HepG2 (cell line): Measurements from ENCODE around the gene ADD2. TPM values are rescaled to one million over a fixed set of nuclear protein-coding genes. Genes with fewer than 3 reads are reported as not detected.

Experiments used
- ATAC-seq: fragments of 200-7000 bp; cut with Tn5 transposase; 3 replicates; pipeline ENCODE4 v1.9.1; 2020; ENCODE audit warnings: mild to moderate bottlenecking, moderate library complexity
- BruUV-seq: library from RNA; stranded (reverse); fragments of 400-500 nt; replicated peaks from 2 replicates; lab custom pipeline; 2021; lab: Mats Ljungman, UMichigan
- CTCF ChIA-PET: fragments of 300-600 bp; formaldehyde crosslinking; extraction: SDS; loops from one replicate; lab custom pipeline; 2021; ENCODE audit warnings: low total read pairs, inconsistent platforms, low intra/inter-chr PET ratio; lab: Yijun Ruan, JAX
- POLR2A ChIA-PET: fragments of 350-600 bp; sonication (Branson Sonifier 250); formaldehyde crosslinking; loops from one replicate; lab custom pipeline; 2020; ENCODE audit warnings: antibody characterized with exemption, inconsistent platforms; lab: Yijun Ruan, JAX
- DNase-seq: peaks from one replicate; pipeline ENCODE4 v3.0.0-alpha.2; 2015; ENCODE audit warnings: low spot score
- FAIRE-seq: peaks from 3 replicates; lab custom pipeline; 2011; peaks lifted over from hg19 to GRCh38; lab: Jason Lieb, UNC
- H2AFZ ChIP-seq: one replicate; pipeline ENCODE4 v1.6.1; 2011; ENCODE audit warnings: low read length, inconsistent platforms
- H3K27ac ChIP-seq: fragments of 300-600 bp; 3 replicates; pipeline ENCODE4 v1.8.0; 2011; ENCODE audit warnings: mixed run types, mild to moderate bottlenecking, mixed read lengths, low read length, inconsistent platforms; ENCODE audit not compliant: insufficient read depth; ENCODE audit errors: extremely low read length
- H3K27me3 ChIP-seq, 2 experiments: fragments of 200-600 bp in 1 of 2; 2 replicates in 1 of 2; 3 replicates in 1 of 2; pipeline versions ENCODE4 v1.6.0 to v1.8.0; 2011; ENCODE audit warnings: low read length in 2 of 2, mild to moderate bottlenecking in 2 of 2, moderate library complexity in 2 of 2, inconsistent platforms in 1 of 2; ENCODE audit not compliant: insufficient read depth in 2 of 2, control insufficient read depth in 1 of 2
- H3K36me3 ChIP-seq, 2 experiments: fragments of 200-600 bp in 1 of 2; replicated peaks in 1 of 2; 2 replicates in 1 of 2; 3 replicates in 1 of 2; pipeline versions ENCODE4 v1.5.1 to v1.8.0; 2011; ENCODE audit warnings: low read length in 2 of 2, inconsistent platforms in 1 of 2; ENCODE audit not compliant: insufficient read depth in 2 of 2, control insufficient read depth in 1 of 2
- H3K4me1 ChIP-seq: 2 replicates; pipeline ENCODE4 v1.5.1; 2012; ENCODE audit warnings: low read length, inconsistent platforms; ENCODE audit not compliant: insufficient read depth
- H3K4me2 ChIP-seq: 2 replicates; pipeline ENCODE4 v1.6.0; 2011; ENCODE audit warnings: low read depth, low read length, inconsistent platforms
- H3K4me3 ChIP-seq, 3 experiments: fragments of 200-600 bp in 1 of 3; sonication (generic), shearing (Covaris generic) in 1 of 3; replicated peaks in 1 of 3; 2 replicates each; pipeline ENCODE4 v1.5.1; 2011 to 2016; ENCODE audit warnings: low read length in 3 of 3, inconsistent platforms in 2 of 3, low read depth in 2 of 3, mild to moderate bottlenecking in 2 of 3, control low read depth in 1 of 3, mixed read lengths in 1 of 3; ENCODE audit not compliant: insufficient read depth in 1 of 3
- H3K79me2 ChIP-seq: one replicate; pipeline ENCODE4 v1.6.1; 2011; ENCODE audit warnings: low read length, inconsistent platforms; ENCODE audit not compliant: insufficient read depth
- H3K9ac ChIP-seq: 2 replicates; pipeline ENCODE4 v1.6.0; 2011; ENCODE audit warnings: mild to moderate bottlenecking, low read depth, low read length, inconsistent platforms; ENCODE audit not compliant: insufficient read depth
- H3K9me3 ChIP-seq: 2 replicates; pipeline ENCODE4 v1.5.1; 2012; ENCODE audit warnings: mild to moderate bottlenecking, low read length
- H4K20me1 ChIP-seq: 2 replicates; pipeline ENCODE4 v1.6.0; 2011; ENCODE audit warnings: inconsistent platforms, mild to moderate bottlenecking, low read length, moderate library complexity; ENCODE audit not compliant: insufficient read depth
- NFIB ChIP-seq: sonication (generic); formaldehyde crosslinking; IDR thresholded peaks from 2 replicates; pipeline ENCODE4 v1.9.0; 2021; ENCODE audit warnings: missing genetic modification reagents, mild to moderate bottlenecking, borderline replicate concordance
- SMC3 ChIP-seq: IDR thresholded peaks from 2 replicates; pipeline ENCODE4 v1.6.1; 2011; ENCODE audit warnings: low read length, improper control_type of control experiment
- ZNF33B ChIP-seq: sonication (generic); formaldehyde crosslinking; IDR thresholded peaks from 2 replicates; pipeline ENCODE4 v1.5.1; 2020; ENCODE audit warnings: mild to moderate bottlenecking, missing genetic modification reagents
- ZNF652 ChIP-seq: IDR thresholded peaks from 2 replicates; pipeline ENCODE4 v1.6.1; 2016; ENCODE audit warnings: low read depth, borderline replicate concordance
- WGBS: methylation state at CpG from one replicate; pipeline ENCODE4 v1.1.6; 2017; ENCODE audit warnings: low lambda C conversion rate; 5-methylcytosine and 5-hydroxymethylcytosine counted together
- in situ Hi-C: cut with HindIII; loops from 2 replicates; pipeline ENCODE4 v1.10.0; 2017; ENCODE audit warnings: low pct_unique_long_range_greater_than_20kb; ENCODE audit not compliant: extremely low pct_ligation_motif_present
- intact Hi-C: fragments of 100-400 bp; cut with micrococcal nuclease; formaldehyde crosslinking; loops from one replicate; pipeline ENCODE4 v1.10.0; 2022; ENCODE audit not compliant: unreplicated experiment
- polyA plus RNA-seq, 8 experiments: library from polyadenylated mRNA; depleted of rRNA in 3 of 8; stranded (reverse) in 7 of 8; unstranded in 1 of 8; fragments of >200 nt; fragmentation: Illumina TruSeq in 4 of 8; extraction: Trizol in 4 of 8; gene quantifications; 2 replicates each; pipeline versions ENCODE4 v1.2.1 to v1.2.3, GENCODE V29; 2011 to 2016; ENCODE audit warnings: low read depth in 4 of 8, missing spikeins in 1 of 8, mixed read lengths in 1 of 8; ENCODE audit not compliant: insufficient read depth in 1 of 8
- total RNA-seq, 5 experiments: library from RNA; depleted of rRNA; stranded (reverse); fragments of >200 nt; fragmentation: Illumina TruSeq; extraction: Trizol; gene quantifications; 2 replicates each; pipeline ENCODE4 v1.2.3, GENCODE V29; 2016; ENCODE audit warnings: low read depth in 1 of 5
- TF ChIP-seq, protein P1 (sequence below): sonication (generic); formaldehyde crosslinking; IDR thresholded peaks from 2 replicates; pipeline ENCODE4 v1.4.0; 2020; ENCODE audit warnings: missing genetic modification reagents
- TF ChIP-seq, protein P2 (sequence below): sonication (generic); formaldehyde crosslinking; IDR thresholded peaks from 2 replicates; pipeline ENCODE4 v1.4.0; 2020; ENCODE audit warnings: missing genetic modification reagents

Gene ADD2
- total and polyA plus RNA-seq, 2 of the 13 experiments (the other 11 are each of a cell fraction or from before 2014, with no cell fraction given) = 0.05 to 0.13 TPM

DNA sequence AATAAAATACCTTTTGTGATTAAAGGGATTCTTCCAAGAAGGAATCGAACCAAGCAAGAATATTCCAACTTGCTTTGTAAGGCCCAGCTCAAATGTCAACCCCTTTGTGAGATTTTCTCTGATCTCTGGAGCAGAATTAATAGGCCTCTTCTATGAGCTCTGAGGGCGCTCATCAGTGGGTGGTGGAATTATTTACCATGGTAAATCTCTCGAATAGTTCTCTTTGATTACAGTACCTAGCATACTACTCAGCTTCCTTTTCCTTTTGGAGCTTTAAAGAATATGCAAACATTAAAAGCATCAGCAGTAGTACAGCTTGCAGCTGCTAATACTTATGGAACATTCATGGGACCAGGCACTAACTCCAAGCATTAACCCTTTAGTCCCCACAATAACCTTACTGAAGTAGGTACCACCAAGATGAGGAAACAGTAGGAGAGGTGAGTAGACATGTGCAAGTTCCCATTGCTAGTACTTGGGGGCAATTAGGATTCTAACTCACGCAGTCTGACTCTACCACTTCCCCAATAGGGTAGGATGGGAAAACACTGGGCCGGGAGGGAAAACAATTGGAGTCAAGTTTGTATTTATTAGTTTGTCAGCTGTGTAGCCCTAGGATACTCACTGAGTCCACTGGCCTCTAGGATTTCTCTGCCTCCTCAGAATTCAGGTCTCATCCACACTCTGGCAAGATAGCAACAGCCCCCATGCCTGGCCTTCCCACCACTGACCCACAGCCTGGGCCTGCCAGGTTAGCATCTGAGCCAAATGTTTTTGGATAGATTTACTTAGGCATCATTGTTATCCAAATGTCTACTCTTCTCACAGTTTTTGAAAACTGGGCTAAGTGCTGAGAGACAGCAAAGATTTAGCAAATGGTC is 21.7 kb downstream of the ADD2 start:
- Histone ChIP-seq H3K9ac (no peak overlapping the region), H3K36me3 (no peaks in the 10 kb centered on the region), H2AFZ (no peak overlapping the region), H3K79me2 (no peaks in the 10 kb centered on the region), H3K27me3 (peaks cover 0 to 4% of the 10 kb centered on the region in 2 experiments; a peak in 1 of 5 replicates)
- intact Hi-C loops = no loop called here
- BruUV-seq = no TSS peak
- no peak for FAIRE-seq
- in situ Hi-C loops = no loop called here
- CTCF ChIA-PET = no interaction called here
- no peak for ATAC-seq
- no peak for TF ChIP-seq NFIB (CRISPR knock-in tag)
- no peak for TF ChIP-seq SMC3
- TF ChIP-seq, protein P1, sequence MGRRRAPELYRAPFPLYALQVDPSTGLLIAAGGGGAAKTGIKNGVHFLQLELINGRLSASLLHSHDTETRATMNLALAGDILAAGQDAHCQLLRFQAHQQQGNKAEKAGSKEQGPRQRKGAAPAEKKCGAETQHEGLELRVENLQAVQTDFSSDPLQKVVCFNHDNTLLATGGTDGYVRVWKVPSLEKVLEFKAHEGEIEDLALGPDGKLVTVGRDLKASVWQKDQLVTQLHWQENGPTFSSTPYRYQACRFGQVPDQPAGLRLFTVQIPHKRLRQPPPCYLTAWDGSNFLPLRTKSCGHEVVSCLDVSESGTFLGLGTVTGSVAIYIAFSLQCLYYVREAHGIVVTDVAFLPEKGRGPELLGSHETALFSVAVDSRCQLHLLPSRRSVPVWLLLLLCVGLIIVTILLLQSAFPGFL (CRISPR knock-in tag) = no peak
- no peak for TF ChIP-seq ZNF33B
- TF ChIP-seq, protein P2, sequence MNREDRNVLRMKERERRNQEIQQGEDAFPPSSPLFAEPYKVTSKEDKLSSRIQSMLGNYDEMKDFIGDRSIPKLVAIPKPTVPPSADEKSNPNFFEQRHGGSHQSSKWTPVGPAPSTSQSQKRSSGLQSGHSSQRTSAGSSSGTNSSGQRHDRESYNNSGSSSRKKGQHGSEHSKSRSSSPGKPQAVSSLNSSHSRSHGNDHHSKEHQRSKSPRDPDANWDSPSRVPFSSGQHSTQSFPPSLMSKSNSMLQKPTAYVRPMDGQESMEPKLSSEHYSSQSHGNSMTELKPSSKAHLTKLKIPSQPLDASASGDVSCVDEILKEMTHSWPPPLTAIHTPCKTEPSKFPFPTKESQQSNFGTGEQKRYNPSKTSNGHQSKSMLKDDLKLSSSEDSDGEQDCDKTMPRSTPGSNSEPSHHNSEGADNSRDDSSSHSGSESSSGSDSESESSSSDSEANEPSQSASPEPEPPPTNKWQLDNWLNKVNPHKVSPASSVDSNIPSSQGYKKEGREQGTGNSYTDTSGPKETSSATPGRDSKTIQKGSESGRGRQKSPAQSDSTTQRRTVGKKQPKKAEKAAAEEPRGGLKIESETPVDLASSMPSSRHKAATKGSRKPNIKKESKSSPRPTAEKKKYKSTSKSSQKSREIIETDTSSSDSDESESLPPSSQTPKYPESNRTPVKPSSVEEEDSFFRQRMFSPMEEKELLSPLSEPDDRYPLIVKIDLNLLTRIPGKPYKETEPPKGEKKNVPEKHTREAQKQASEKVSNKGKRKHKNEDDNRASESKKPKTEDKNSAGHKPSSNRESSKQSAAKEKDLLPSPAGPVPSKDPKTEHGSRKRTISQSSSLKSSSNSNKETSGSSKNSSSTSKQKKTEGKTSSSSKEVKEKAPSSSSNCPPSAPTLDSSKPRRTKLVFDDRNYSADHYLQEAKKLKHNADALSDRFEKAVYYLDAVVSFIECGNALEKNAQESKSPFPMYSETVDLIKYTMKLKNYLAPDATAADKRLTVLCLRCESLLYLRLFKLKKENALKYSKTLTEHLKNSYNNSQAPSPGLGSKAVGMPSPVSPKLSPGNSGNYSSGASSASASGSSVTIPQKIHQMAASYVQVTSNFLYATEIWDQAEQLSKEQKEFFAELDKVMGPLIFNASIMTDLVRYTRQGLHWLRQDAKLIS (CRISPR knock-in tag) = no peak
- peak; percentile 67 for TF ChIP-seq ZNF652 (CRISPR knock-in tag)
- TF ChIP-seq, all 625 proteins: peak for 1
- DNase-seq = no peak
- H3K4me1 ChIP-seq = no peaks in the 10 kb centered on the region
- WGBS = 14% methylated on average over 5 of the region's 5 CpGs
- no peak overlapping the region for H3K27ac ChIP-seq
- no peaks in the 10 kb centered on the region for H3K9me3 ChIP-seq
- H3K4me2 ChIP-seq = no peak overlapping the region
- H3K4me3 ChIP-seq = no peak overlapping the region
- POLR2A ChIA-PET = interaction anchor here (0.7 kb wide), 1 partner anchor 389 kb away, joined by 4 read pairs; no protein-coding TSS in a partner anchor
- no peaks in the 10 kb centered on the region for H4K20me1 ChIP-seq
